Neutrophil (primary cell): ENCODE results near the gene CHEK1.

ENCODE experiments used
- H3K27ac ChIP-seq: fragments of 200-600 bp; sonication (generic); 2 replicates; pipeline ENCODE4 v1.5.1; 2016; ENCODE audit warnings: mild to moderate bottlenecking, moderate library complexity
- H3K27me3 ChIP-seq: fragments of 200-600 bp; sonication (generic); 2 replicates; pipeline ENCODE4 v1.6.0; 2016; ENCODE audit warnings: mild to moderate bottlenecking
- H3K36me3 ChIP-seq: fragments of 200-600 bp; sonication (generic); 2 replicates; pipeline ENCODE4 v1.5.1; 2017
- H3K4me1 ChIP-seq, 2 experiments: fragments of 200-600 bp in 1 of 2; sonication (generic) in 1 of 2; 1 replicate in 1 of 2; 2 replicates in 1 of 2; pipeline versions ENCODE4 v1.5.1 to v1.6.1; 2013 to 2016; ENCODE audit warnings: low read depth in 1 of 2, low read length in 1 of 2, mild to moderate bottlenecking in 1 of 2, moderate library complexity in 1 of 2; ENCODE audit not compliant: control insufficient read depth in 1 of 2, insufficient read depth in 1 of 2
- H3K4me3 ChIP-seq, 2 experiments: fragments of 200-600 bp in 1 of 2; sonication (generic) in 1 of 2; 1 replicate in 1 of 2; 2 replicates in 1 of 2; pipeline ENCODE4 v1.5.1; 2013 to 2016; ENCODE audit warnings: low read depth in 1 of 2, low read length in 1 of 2, mild to moderate bottlenecking in 1 of 2, moderate library complexity in 1 of 2
- H3K9me3 ChIP-seq: fragments of 200-600 bp; sonication (generic); 2 replicates; pipeline ENCODE4 v1.5.1; 2016
- CTCF ChIP-seq: fragments of 200-600 bp; sonication (generic); IDR thresholded peaks from 2 replicates; pipeline ENCODE4 v1.5.1; 2016; ENCODE audit warnings: antibody characterized with exemption

Gene CHEK1

DNA sequence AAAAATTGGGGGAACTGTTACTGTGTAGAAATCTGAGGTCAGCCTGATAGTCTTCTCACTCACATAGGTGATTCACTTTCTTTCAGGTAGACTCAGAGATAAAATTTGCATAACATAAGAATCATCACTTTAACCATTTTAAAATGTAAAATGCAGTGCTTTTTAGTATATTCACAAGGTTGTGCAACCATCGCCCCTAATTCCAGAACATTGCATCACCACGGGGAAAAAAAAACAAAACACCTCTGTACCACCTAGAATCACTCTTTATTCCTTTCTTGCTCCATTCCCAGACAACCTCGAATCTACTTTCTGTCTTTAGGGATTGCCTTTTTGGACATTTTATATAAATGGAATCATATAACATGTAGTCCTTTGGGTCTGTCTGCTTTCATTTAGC, 20.9 kb downstream of the CHEK1 start:
- Histone ChIP-seq H3K4me1 (no peaks in the 10 kb centered on the region), H3K27me3 (no peaks in the 10 kb centered on the region), H3K27ac (no peak overlapping the region), H3K9me3 (no peaks in the 10 kb centered on the region), H3K36me3 (peaks cover 9% of the 10 kb centered on the region), H3K4me3 (no peak overlapping the region)
- no peak for TF ChIP-seq CTCF

- Histone ChIP-seq H3K27me3 (no peaks in the 10 kb centered on the region), H3K9me3 (no peaks in the 10 kb centered on the region), H3K36me3 (peaks cover 10% of the 10 kb centered on the region), H3K4me3 (no peak overlapping the region), H3K4me1 (no peaks in the 10 kb centered on the region), H3K27ac (no peak overlapping the region)
- TF ChIP-seq CTCF, result no peak
These were observed 24.7 kb downstream of the CHEK1 start for GRCh38 chr11:125649465-125650166.

DNA sequence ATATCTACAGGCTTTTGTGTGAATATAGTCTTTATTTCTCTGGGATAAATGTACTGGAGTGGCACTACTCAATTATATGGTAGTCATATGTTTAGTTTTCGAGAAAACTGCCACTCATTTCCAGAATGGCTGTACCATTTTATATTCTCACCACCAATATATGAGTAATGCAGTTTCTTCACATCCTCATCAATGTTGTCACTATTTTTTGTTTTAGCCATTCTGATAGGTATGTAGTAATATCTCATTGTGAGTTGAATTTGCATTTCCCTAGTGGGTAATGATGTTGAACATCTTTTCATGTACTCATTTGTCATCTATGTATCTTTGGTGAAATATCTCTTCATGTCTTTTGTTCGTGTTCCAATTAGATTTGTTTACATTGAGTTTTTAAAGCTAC, 37.7 kb downstream of the CHEK1 start:
- H3K4me1 ChIP-seq, result no peaks in the 10 kb centered on the region
- no peak overlapping the region for H3K27ac ChIP-seq
- no peak for TF ChIP-seq CTCF
- no peak overlapping the region for H3K4me3 ChIP-seq
- no peaks in the 10 kb centered on the region for H3K36me3 ChIP-seq
- H3K27me3 ChIP-seq, result no peaks in the 10 kb centered on the region
- no peaks in the 10 kb centered on the region for H3K9me3 ChIP-seq

DNA sequence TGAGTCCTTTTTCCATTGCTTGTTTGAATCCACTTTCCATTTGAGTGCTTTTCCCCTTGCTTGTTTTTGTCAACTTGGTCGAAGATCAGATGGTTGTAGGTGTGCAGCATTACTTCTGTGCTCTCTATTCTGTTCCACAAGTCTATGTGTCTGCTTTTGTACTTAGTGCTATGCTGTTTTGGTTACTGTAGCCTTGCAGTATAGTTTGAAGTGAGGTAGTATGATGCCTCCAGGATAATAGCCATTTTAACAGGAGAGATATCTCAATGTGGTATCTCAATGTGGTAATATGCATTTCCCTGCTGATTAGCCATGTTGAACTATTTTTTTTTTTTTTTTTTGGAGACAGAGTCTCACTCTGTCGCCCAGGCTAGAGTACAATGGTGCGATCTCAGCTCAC, 38.9 kb downstream of the CHEK1 start:
- no peak overlapping the region for H3K27ac ChIP-seq
- H3K36me3 ChIP-seq, result no peaks in the 10 kb centered on the region
- H3K4me3 ChIP-seq, result no peak overlapping the region
- TF ChIP-seq CTCF, result no peak
- H3K4me1 ChIP-seq, result no peaks in the 10 kb centered on the region
- H3K9me3 ChIP-seq, result no peaks in the 10 kb centered on the region
- H3K27me3 ChIP-seq, result no peaks in the 10 kb centered on the region

DNA sequence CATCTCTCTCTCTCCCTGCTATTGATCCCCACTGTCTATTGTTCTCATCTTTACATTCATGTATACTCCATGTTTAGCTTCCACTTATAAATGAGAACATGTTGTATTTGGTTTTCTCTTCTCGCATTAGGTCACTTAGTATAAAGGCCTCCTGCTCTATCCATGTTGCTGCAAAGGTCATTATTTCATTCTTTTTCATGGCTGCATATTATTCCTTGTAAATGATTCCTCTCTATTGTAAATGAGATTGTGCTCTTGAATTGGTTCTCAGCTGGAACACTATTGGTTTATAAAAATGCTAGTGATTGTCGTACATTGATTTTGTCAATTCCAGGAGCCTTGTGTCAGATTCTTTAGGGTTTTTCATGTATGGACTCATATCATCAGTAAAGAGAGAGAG, 42.2 kb downstream of the CHEK1 start:
- TF ChIP-seq CTCF, result no peak
- Histone ChIP-seq H3K9me3 (no peaks in the 10 kb centered on the region), H3K36me3 (peaks cover 4% of the 10 kb centered on the region), H3K4me1 (no peaks in the 10 kb centered on the region), H3K27me3 (no peaks in the 10 kb centered on the region), H3K27ac (no peak overlapping the region), H3K4me3 (no peak overlapping the region)
